Measurements from ENCODE around the gene RABGAP1.

- TF ChIP-seq CTCF (IDR thresholded peaks at IDR 0.05; ENCODE audit: low read depth, low read length, missing input control) (no peak), ATF3 (IDR thresholded peaks at IDR 0.05) (no peak), REST (IDR thresholded peaks at IDR 0.05) (no peak), MAX (IDR thresholded peaks at IDR 0.05) (no peak), RXRA (IDR thresholded peaks at IDR 0.05) (no peak), RAD21 (IDR thresholded peaks at IDR 0.05) (no peak), JUND (IDR thresholded peaks at IDR 0.05) (no peak), ZBTB33 (IDR thresholded peaks at IDR 0.05) (no peak), GABPA (IDR thresholded peaks at IDR 0.05 in 1 of 2, conservative IDR thresholded peaks at IDR 0.05 in 1 of 2) (no peak), SP1 (IDR thresholded peaks at IDR 0.05) (no peak), EGR1 (IDR thresholded peaks at IDR 0.05; ENCODE audit: low read depth in 2 of 2) (no peak), HNF4G (IDR thresholded peaks at IDR 0.05) (no peak), FOXA1 (IDR thresholded peaks at IDR 0.05) (no peak)
Observed at GRCh38 chr9:123096987-123097386, 156.2 kb downstream of the RABGAP1 start.
